Transverse colon (tissue), 4 donors: ENCODE results near the gene PARM1. TPM values are rescaled to one million over a fixed set of nuclear protein-coding genes. Genes with fewer than 3 reads are reported as not detected.
A peak's percentile ranks its signal among the peaks of the same experiment; 100 is the strongest.

Experiments used
- DNase-seq: peaks from one replicate; pipeline ENCODE4 v3.0.0-alpha.2; 2019
- H3K27ac ChIP-seq, 4 donors: fragments of 200-600 bp; sonication (generic); 2 replicates each; pipeline ENCODE4 v1.5.1; 2016 to 2018; ENCODE audit warnings: inconsistent platforms in 4 of 4
- H3K27me3 ChIP-seq: fragments of 200-600 bp; sonication (generic); 2 replicates; pipeline ENCODE4 v1.5.1; 2017; ENCODE audit warnings: inconsistent platforms
- H3K36me3 ChIP-seq, 4 donors: fragments of 200-600 bp; sonication (generic); 2 replicates each; pipeline ENCODE4 v1.5.1; 2017 to 2019; ENCODE audit warnings: inconsistent platforms in 4 of 4
- H3K4me1 ChIP-seq, 4 donors: fragments of 200-600 bp; sonication (generic); 2 replicates each; pipeline ENCODE4 v1.5.1; 2017 to 2020; ENCODE audit warnings: inconsistent platforms in 4 of 4
- H3K4me3 ChIP-seq, 4 donors: fragments of 200-600 bp; sonication (generic); 1 replicate in 1 of 4; 2 replicates in 3 of 4; pipeline versions ENCODE4 v1.5.1 to v1.6.1; 2017 to 2019; ENCODE audit warnings: inconsistent platforms in 4 of 4
- H3K9me3 ChIP-seq, 2 donors: fragments of 200-600 bp; sonication (generic); 2 replicates each; pipeline ENCODE4 v1.5.1; 2017 to 2019; ENCODE audit warnings: inconsistent platforms in 2 of 2
- CTCF ChIP-seq, 5 experiments: fragments of 200-600 bp in 3 of 5; fragments of 450-650 bp in 2 of 5; sonication (generic) in 3 of 5; IDR thresholded peaks; 1 replicate in 2 of 5; 2 replicates in 3 of 5; pipeline ENCODE4 v1.5.1; 2016 to 2017; ENCODE audit warnings: antibody characterized with exemption in 5 of 5, inconsistent platforms in 3 of 5, mild to moderate bottlenecking in 2 of 5, moderate library complexity in 1 of 5
- EP300 ChIP-seq: sonication (generic); formaldehyde crosslinking; IDR thresholded peaks from one replicate; pipeline ENCODE4 v1.6.1; 2017; ENCODE audit warnings: antibody characterized with exemption, low read depth
- POLR2A ChIP-seq: fragments of 450-650 bp; IDR thresholded peaks from one replicate; pipeline ENCODE4 v1.6.1; 2016; ENCODE audit warnings: antibody characterized with exemption, mild to moderate bottlenecking, moderate library complexity
- POLR2AphosphoS5 ChIP-seq, 3 donors: sonication (generic); formaldehyde crosslinking; IDR thresholded peaks; one replicate each; pipeline ENCODE4 v1.6.1; 2016; ENCODE audit warnings: antibody characterized with exemption in 3 of 3
- WGBS, 2 donors: methylation state at CpG; one replicate each; pipeline ENCODE4 v1.1.5; 2018; ENCODE audit warnings: low coverage in 1 of 2; 5-methylcytosine and 5-hydroxymethylcytosine counted together
- in situ Hi-C, 4 donors: fragments of 200-750 bp; cut with MboI; loops; one replicate each; pipeline versions ENCODE4 v1.15.0 to v1.15.1; 2017; ENCODE audit warnings: low sequenced_read_pairs in 3 of 4, low pct_ligation_motif_present in 1 of 4, low pct_unique_long_range_greater_than_20kb in 1 of 4
- intact Hi-C: fragments of 100-400 bp; cut with DNase I; formaldehyde crosslinking; loops from one replicate; pipeline ENCODE4 v1.15.1; 2023; ENCODE audit warnings: low total_unique reads
- total RNA-seq, 4 donors: library from RNA; depleted of rRNA; stranded (reverse); fragments of >200 nt; gene quantifications; one replicate each; pipeline ENCODE4 v1.1.0, GENCODE V29; 2016

PARM1 gene
- total RNA-seq, 4 donors from 2014 or later, result 61.7 to 183 (median 120) TPM

- Histone ChIP-seq H3K9me3 (no peaks in the 10 kb centered on the region), H3K27ac (peak overlapping the region in 1 of 4 donors; percentile 17), H3K4me3 (no peak overlapping the region), H3K36me3 (peaks cover 0 to 4% (median 0%) of the 10 kb centered on the region in 4 donors), H3K27me3 (no peaks in the 10 kb centered on the region), H3K4me1 (peaks cover 0 to 9% (median 1%) of the 10 kb centered on the region in 4 donors)
- TF ChIP-seq POLR2A (no peak), POLR2AphosphoS5 (IDR thresholded peaks at IDR 0.05) (no peak), CTCF (IDR thresholded peaks at IDR 0.05) (no peak), EP300 (no peak)
- 54 to 59% methylated on average over 6 of the region's 6 CpGs for WGBS, 2 donors
- in situ Hi-C loops, result no loop called here
- DNase-seq, result no peak
- intact Hi-C loops, result no loop called here
Observed at GRCh38 chr4:75016472-75016871, 83.6 kb downstream of the PARM1 start.

GRCh38 chr4:75018811-75019479 lies 86.0 kb downstream of the PARM1 start:
- H3K36me3 ChIP-seq, result no peaks in the 10 kb centered on the region
- peaks cover 0 to 29% (median 7%) of the 10 kb centered on the region in 4 donors for H3K4me1 ChIP-seq
- no peak for TF ChIP-seq POLR2A
- TF ChIP-seq EP300, result no peak
- no peak for TF ChIP-seq POLR2AphosphoS5 (IDR thresholded peaks at IDR 0.05)
- TF ChIP-seq CTCF (IDR thresholded peaks at IDR 0.05), result no peak
- no peaks in the 10 kb centered on the region for H3K27me3 ChIP-seq
- no peak overlapping the region for H3K4me3 ChIP-seq
- WGBS, 2 donors, result 75 to 88% methylated on average over 2 to 3 of the region's 3 CpGs
- intact Hi-C loops (no loop called here), in situ Hi-C loops (no loop called here)
- H3K27ac ChIP-seq, result no peak overlapping the region
- H3K9me3 ChIP-seq, result no peaks in the 10 kb centered on the region
- no peak for DNase-seq

- Histone ChIP-seq H3K4me3 (no peak overlapping the region), H3K36me3 (no peaks in the 10 kb centered on the region), H3K9me3 (no peaks in the 10 kb centered on the region), H3K27me3 (no peaks in the 10 kb centered on the region), H3K27ac (peak overlapping the region in 1 of 4 donors; percentile 31), H3K4me1 (peaks cover 2 to 65% (median 16%) of the 10 kb centered on the region in 4 donors)
- in situ Hi-C loops, result no loop called here
- intact Hi-C loops, result no loop called here
- no peak for DNase-seq
- no peak for TF ChIP-seq POLR2A
- no peak for TF ChIP-seq EP300
- TF ChIP-seq POLR2AphosphoS5 (IDR thresholded peaks at IDR 0.05), result no peak
- no peak for TF ChIP-seq CTCF (IDR thresholded peaks at IDR 0.05)
- WGBS, 2 donors, result 87 to 89% methylated on average over 5 of the region's 5 CpGs
Observed at GRCh38 chr4:75025431-75025830, 92.5 kb downstream of the PARM1 start.

GRCh38 chr4:75028196-75028854 lies 95.4 kb downstream of the PARM1 start:
- H3K27ac ChIP-seq, result peak overlapping the region in 3 of 4 donors; percentile 71 to 79 (median 72)
- intact Hi-C loops (no loop called here), in situ Hi-C loops (no loop called here)
- no peaks in the 10 kb centered on the region for H3K36me3 ChIP-seq
- peaks cover 11 to 72% (median 25%) of the 10 kb centered on the region in 4 donors for H3K4me1 ChIP-seq
- WGBS, 2 donors, result 85 to 90% methylated on average over 2 to 6 of the region's 6 CpGs
- no peak overlapping the region for H3K4me3 ChIP-seq
- H3K27me3 ChIP-seq, result no peaks in the 10 kb centered on the region
- no peak for DNase-seq
- no peaks in the 10 kb centered on the region for H3K9me3 ChIP-seq
- TF ChIP-seq POLR2A (no peak), CTCF (IDR thresholded peaks at IDR 0.05) (no peak), EP300 (no peak), POLR2AphosphoS5 (IDR thresholded peaks at IDR 0.05) (no peak)
